ENCODE results near the gene MTF1. TPM values are rescaled to one million over a fixed set of nuclear protein-coding genes. Genes with fewer than 3 reads are reported as not detected.

MTF1 gene
- total RNA-seq, 4 donors from 2014 or later, result 4.0 to 7.4 (median 6.7) TPM

DNA sequence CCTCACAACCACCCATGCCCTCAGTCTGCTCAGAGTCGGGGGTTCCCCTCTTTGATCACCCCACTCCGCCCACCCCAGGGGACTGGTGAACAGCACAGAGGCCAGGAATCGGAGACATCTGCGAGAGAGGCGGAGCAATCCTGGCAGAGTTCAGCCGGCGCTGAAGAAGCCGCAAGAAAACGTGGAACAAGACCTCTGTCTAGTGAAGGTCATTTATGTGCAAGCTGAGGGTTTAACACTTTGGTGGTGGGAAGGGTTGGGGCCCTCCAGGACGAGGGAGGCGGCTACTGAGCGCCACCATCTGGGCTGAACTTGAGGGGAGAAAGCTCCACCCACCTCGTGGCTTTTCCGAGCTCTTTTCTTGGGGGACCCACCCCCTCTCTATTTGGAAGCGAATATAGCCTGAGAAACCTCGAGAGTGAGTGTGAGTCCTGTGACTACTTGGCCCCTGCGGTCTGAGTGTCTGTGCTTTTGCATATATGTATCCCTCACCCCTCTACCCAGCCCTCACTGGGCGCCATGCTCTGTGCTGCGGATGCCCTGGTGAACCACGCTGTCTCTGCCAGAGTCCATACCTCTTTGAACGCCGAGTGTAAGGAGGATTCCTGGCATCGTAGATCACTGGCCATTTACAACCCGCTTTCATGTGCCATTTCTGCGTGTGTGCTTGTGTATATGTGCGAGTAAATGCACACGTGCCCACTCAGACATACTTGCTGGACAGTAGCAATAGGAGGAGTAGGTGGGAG, 93.3 kb downstream of the MTF1 start:
- Histone ChIP-seq H3K36me3 (no peaks in the 10 kb centered on the region), H3K4me1 (peaks cover 0 to 12% (median 5%) of the 10 kb centered on the region in 4 donors), H3K4me3 (no peak overlapping the region), H3K27me3 (peaks cover 0 to 93% (median 34%) of the 10 kb centered on the region in 4 donors), H3K27ac (replicated peaks in 1 of 4) (no peak overlapping the region), H3K9me3 (no peaks in the 10 kb centered on the region)
- TF ChIP-seq, protein P1, sequence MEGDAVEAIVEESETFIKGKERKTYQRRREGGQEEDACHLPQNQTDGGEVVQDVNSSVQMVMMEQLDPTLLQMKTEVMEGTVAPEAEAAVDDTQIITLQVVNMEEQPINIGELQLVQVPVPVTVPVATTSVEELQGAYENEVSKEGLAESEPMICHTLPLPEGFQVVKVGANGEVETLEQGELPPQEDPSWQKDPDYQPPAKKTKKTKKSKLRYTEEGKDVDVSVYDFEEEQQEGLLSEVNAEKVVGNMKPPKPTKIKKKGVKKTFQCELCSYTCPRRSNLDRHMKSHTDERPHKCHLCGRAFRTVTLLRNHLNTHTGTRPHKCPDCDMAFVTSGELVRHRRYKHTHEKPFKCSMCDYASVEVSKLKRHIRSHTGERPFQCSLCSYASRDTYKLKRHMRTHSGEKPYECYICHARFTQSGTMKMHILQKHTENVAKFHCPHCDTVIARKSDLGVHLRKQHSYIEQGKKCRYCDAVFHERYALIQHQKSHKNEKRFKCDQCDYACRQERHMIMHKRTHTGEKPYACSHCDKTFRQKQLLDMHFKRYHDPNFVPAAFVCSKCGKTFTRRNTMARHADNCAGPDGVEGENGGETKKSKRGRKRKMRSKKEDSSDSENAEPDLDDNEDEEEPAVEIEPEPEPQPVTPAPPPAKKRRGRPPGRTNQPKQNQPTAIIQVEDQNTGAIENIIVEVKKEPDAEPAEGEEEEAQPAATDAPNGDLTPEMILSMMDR (IDR thresholded peaks at IDR 0.05), result no peak
- TF ChIP-seq EP300 (IDR thresholded peaks at IDR 0.05), result no peak
- DNase-seq (ENCODE audit: extremely low spot score), result no peak
- 7% methylated on average over 26 of the region's 27 CpGs for WGBS
- intact Hi-C loops (cut with DNase I), result no loop called here

DNA sequence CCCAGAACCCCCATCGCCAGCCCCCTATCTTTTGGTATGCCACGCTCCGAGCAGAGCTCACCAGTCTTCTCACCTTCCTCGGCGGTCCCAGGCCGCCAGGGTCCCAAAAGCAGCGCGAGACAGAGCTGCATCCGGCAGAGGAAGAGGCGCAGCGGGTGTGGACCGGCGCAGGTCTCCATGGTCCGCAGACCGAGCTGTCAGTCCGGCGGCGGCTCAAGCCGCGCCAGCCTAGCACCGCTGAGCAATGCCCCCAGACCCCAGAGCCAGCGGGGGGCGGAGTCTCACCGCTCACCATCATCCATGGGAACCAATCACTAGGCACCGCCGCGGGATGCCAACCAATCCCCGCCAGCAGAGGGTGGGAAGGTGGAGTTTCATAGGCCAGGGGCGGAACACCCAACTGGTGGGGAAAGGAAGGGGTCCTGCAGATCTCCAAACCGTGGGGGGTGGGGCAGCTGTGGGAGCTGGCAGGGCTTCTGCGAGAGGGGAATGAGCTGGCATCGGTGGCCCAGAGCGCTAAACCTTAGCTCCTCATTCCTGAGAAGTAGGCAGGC, 94.4 kb downstream of the MTF1 start, which contains the start of gene EPHA10:
TSS of gene EPHA10 (minus strand) at position 233 of the 554 bp plus-strand sequence. CDS start at position 179, 54 bp downstream.
- no peak for DNase-seq (ENCODE audit: extremely low spot score)
- peaks cover 0 to 12% (median 5%) of the 10 kb centered on the region in 4 donors for H3K4me1 ChIP-seq
- peaks cover 0 to 100% (median 34%) of the 10 kb centered on the region in 4 donors for H3K27me3 ChIP-seq
- 5% methylated on average over 16 of the region's 33 CpGs for WGBS
- TF ChIP-seq, protein P1 (IDR thresholded peaks at IDR 0.05), result no peak
- TF ChIP-seq POLR2A (IDR thresholded peaks at IDR 0.05; ENCODE audit: low read depth), result no peak
- TF ChIP-seq POLR2AphosphoS5 (IDR thresholded peaks at IDR 0.05), result no peak
- TF ChIP-seq EP300 (IDR thresholded peaks at IDR 0.05), result no peak
- intact Hi-C loops (cut with DNase I), result no loop called here
- no peak within 1 kb of the TSS for H3K27ac ChIP-seq (replicated peaks in 1 of 4)
- no peaks in the 10 kb centered on the region for H3K36me3 ChIP-seq
- H3K4me3 ChIP-seq, result no peak within 1 kb of the TSS
- H3K9me3 ChIP-seq, result no peaks in the 10 kb centered on the region

DNA sequence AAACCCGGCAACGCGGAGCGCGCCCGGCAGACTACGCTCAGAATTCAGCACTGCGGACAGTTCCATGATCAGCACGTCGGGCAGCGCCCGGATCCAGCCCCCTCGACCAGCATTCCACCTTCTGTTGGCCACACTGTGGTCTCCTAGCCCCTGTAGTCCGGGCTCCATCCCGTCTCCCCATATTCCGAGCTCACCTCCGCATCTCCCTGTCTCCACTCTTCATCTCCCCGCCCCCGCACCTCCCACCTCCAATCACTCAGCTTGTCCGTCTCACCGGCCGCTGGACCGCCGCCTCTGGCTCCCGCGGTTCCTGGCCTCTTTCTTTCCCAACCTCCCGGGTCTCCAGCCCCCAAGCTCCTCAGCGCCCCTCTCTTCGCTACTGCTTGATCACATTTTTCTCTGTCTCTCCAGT, 95.0 kb downstream of the MTF1 start:
- peaks cover 0 to 12% (median 5%) of the 10 kb centered on the region in 4 donors for H3K4me1 ChIP-seq
- no peak for DNase-seq (ENCODE audit: extremely low spot score)
- intact Hi-C loops (cut with DNase I), result no loop called here
- H3K9me3 ChIP-seq, result no peaks in the 10 kb centered on the region
- 6% methylated on average over 25 of the region's 29 CpGs for WGBS
- H3K36me3 ChIP-seq, result no peaks in the 10 kb centered on the region
- no peak for TF ChIP-seq POLR2A (IDR thresholded peaks at IDR 0.05; ENCODE audit: low read depth)
- TF ChIP-seq EP300 (IDR thresholded peaks at IDR 0.05), result no peak
- TF ChIP-seq, protein P1 (IDR thresholded peaks at IDR 0.05), result no peak
- TF ChIP-seq POLR2AphosphoS5 (IDR thresholded peaks at IDR 0.05), result no peak
- H3K4me3 ChIP-seq, result no peak overlapping the region
- H3K27me3 ChIP-seq, result peaks cover 0 to 100% (median 36%) of the 10 kb centered on the region in 4 donors
- H3K27ac ChIP-seq (replicated peaks in 1 of 4), result no peak overlapping the region

DNA sequence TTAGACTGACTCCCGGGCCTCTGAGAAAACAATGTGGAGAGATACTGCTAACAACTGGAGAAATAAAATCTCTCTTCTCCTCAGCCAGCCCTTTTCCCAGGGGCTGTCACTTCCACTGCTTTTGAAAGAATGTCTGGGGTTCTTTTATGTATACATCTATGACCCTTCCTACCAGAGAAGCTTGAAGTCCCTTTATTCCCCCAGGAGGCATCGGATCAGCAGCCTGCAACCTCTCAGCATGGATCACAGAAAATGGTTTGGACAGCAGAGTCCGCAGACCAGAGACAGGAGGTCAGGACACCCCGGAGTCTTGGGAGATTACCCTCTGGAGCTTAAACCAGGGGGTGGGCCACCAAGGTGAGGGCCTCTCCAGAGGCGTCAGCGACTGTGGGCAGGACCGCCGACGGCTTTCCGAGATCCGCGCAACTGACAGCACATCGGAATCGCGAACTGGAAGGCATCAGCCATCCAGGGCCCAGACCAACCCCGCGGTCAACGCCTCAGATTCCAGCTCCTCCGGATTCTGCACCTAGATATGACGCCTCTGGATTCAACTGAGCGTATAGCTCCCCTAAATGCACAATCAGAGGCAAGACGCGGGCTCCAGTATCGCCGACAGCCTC, 95.5 kb downstream of the MTF1 start:
- Histone ChIP-seq H3K4me3 (no peak overlapping the region), H3K9me3 (no peaks in the 10 kb centered on the region), H3K27me3 (peaks cover 0 to 100% (median 36%) of the 10 kb centered on the region in 4 donors), H3K27ac (replicated peaks in 1 of 4) (no peak overlapping the region), H3K36me3 (no peaks in the 10 kb centered on the region), H3K4me1 (peaks cover 0 to 12% (median 5%) of the 10 kb centered on the region in 4 donors)
- intact Hi-C loops (cut with DNase I), result no loop called here
- TF ChIP-seq POLR2AphosphoS5 (IDR thresholded peaks at IDR 0.05) (no peak), EP300 (IDR thresholded peaks at IDR 0.05) (no peak), POLR2A (IDR thresholded peaks at IDR 0.05; ENCODE audit: low read depth) (no peak)
- TF ChIP-seq, protein P1 (IDR thresholded peaks at IDR 0.05), result no peak
- 28% methylated on average over 24 of the region's 25 CpGs for WGBS
- no peak for DNase-seq (ENCODE audit: extremely low spot score)

Data from esophagus muscularis mucosa (tissue), 4 donors.